Measurements from ENCODE around the gene LRP4.

Gene LRP4

GRCh38 chr11:46895821-46896220, 22.5 kb downstream of the LRP4 start:
- no peak for DNase-seq (ENCODE audit: low read depth, low spot score)

- DNase-seq (ENCODE audit: low read depth, low spot score): no peak
These were observed 23.4 kb downstream of the LRP4 start for GRCh38 chr11:46894961-46895360.

- no peak for DNase-seq (ENCODE audit: low read depth, low spot score)
These were observed 23.8 kb downstream of the LRP4 start for GRCh38 chr11:46894506-46894905.

GRCh38 chr11:46892838-46893237, 25.5 kb downstream of the LRP4 start:
- no peak for DNase-seq (ENCODE audit: low read depth, low spot score)

- no peak for DNase-seq (ENCODE audit: low read depth, low spot score)
These were observed 26.2 kb downstream of the LRP4 start for GRCh38 chr11:46892109-46892508.

DNA sequence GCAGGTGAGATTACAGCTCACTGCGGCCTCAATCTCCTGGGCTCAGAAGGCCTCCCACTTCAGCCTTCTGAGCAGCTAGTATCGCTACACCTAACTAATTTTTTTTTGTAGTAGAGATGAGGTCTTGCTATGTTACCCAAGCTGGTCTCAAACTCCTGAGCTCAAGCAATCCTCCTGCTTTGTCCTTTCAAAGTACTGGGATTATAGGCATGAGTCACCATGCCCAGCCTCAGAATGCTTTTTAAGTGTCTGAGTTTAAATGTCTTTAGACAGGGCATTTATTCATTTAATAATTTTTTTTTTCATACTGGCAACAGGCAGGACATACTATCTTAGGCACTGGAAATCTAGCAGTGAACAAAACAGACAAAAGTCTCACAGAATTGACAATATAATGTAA, 27.7 kb downstream of the LRP4 start:
- no peak for DNase-seq (ENCODE audit: low read depth, low spot score)

GRCh38 chr11:46889689-46890475, 28.5 kb downstream of the LRP4 start:
- peak; percentile 74 for DNase-seq (ENCODE audit: low read depth, low spot score)

DNA sequence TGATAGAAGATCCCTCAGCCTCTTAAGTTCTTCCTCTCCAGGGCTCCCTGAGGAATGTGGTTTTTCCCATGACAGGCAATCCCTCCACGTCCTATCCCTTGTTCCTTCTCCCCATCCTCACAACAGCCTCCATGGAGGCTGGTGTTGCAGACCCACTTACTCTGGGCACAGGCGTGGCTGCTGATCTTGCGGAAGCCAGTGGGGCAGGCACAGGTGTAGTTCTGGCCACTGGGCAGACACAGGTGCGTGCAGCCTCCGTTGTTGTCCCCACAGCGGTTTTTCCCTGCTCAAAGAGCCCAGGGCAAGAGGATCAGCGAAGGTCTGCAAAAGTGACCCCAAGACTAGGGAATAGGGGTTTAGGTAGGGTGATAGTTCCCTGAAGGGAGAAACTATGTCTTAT, 29.1 kb downstream of the LRP4 start:
- no peak for DNase-seq (ENCODE audit: low read depth, low spot score)

DNA sequence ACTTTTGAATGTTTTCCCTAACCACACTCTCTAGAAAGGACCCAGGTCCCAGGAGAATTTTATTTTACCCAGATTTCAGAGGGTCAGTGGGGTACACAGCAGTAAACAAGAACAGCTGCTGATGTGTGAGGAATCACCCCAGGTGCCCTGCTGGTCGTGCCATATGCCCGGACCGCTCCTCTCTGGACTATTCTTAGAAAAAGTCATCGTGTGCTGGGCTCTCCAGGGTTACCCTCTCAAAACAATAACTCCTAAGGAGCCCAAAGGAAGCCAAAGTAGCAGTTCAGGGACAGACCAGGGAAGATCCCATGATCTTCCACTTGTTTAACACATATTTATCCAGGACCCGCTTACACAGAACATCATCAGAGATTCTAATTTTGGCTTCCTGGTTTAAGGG, 29.7 kb downstream of the LRP4 start:
- DNase-seq (ENCODE audit: low read depth, low spot score): no peak

GRCh38 chr11:46886211-46886610, 32.1 kb downstream of the LRP4 start:
- no peak for DNase-seq (ENCODE audit: low read depth, low spot score)

DNA sequence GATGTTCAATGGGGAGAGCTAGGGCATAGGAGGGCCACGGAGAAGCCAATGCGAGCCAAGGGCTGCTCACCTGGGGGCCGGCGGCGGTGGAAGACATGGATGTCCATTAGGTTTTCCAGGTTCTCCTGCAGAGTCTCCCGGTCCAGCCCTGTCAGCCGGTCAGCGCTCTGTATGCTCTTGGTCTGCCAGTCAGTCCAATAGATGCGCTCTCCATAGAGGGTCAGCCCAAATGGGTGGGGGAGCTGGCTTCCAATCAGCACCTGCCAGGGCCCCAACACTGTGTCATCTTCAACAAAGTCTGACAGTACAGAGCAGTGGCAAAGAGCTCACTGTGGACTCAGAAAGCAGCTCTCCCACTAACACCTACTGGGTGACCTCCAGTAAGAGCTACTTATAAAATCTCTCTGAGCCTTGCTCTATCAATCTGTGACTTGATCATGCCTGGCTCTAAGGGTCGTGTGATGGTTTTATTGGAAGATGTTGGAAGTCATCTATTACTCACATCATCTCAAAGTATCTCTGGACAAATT, 39.2 kb downstream of the LRP4 start:
- DNase-seq (ENCODE audit: low read depth, low spot score): no peak

DNA sequence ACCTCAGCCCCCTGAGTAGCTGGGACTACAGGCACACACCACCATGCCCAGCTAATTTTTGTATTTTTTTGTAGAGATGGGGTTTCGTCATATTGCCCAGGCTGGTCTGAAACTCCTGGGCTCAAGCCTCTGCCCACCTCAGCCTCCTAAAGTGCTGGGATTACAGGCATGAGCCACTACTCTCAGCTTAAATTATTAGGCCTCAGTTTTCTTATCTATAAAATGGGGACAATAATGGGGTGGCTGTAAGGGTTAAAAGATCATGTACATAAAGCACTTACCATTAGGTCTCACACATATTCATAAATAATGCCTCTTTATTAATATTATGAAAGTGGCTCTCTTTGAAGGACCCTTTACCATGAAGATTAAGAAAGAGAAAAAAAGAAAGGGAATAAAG, 40.8 kb downstream of the LRP4 start:
- DNase-seq (ENCODE audit: low read depth, low spot score): no peak

DNA sequence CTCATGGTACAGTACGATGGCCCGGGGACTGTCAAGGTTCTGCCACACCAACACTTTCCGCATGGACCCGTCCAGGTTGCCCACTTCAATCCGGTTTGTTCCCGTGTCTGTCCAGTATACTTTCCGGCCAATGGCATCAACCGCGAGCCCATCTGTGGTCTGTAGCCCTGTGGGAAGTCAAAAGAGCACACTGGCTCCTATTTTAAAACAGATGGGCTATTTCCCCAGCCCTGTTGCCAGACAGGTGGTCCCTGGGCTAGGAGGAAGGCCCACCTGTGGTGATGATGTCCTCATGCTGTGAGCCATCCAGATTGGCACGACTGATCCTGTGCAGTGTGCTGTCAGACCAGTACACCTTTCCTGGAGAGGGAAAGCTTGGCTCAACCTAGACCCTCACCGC, 41.9 kb downstream of the LRP4 start:
- no peak for DNase-seq (ENCODE audit: low read depth, low spot score)

DNA sequence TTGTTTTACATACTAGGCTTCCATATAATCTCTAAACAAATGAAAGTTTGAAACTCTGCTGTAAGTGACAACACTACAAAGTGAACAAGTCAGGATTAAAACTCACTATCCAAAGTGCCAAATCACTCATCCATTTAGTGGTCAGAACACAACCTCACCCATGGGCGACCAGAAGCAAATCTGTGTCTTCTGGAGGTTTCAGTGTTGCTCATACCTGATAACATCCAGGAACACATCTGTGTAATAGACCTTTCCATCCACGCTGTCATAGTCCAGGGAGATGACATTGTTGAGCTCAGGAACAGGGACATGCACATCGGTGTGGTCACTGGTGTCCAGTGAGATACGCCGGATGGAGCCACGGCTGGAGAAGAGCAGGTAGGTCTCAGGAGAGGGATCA, 43.8 kb downstream of the LRP4 start:
- DNase-seq (ENCODE audit: low read depth, low spot score): no peak

GRCh38 chr11:46868912-46869311, 49.4 kb downstream of the LRP4 start:
- no peak for DNase-seq (ENCODE audit: low read depth, low spot score)

DNA sequence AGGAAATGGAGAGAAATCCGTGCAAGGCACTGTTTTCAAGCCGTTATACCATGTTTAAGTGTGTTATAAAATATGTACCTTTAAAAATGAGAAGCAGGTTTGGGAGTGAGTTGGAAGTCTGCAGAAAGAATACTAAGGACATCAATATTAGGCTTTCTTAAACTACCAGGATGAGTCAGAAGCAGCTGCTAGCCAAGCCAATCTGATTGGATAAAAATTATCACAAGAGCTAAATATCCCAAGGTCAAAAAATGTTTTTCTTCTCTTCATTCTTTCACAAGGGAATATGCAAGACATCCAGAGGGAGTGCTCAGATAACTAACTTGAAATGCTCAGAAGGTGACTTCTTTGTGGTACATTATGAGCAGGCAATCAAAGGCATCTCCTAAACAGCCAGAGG, 53.0 kb downstream of the LRP4 start:
- no peak for DNase-seq (ENCODE audit: low read depth, low spot score)

GRCh38 chr11:46860218-46860617, 58.1 kb downstream of the LRP4 start:
- DNase-seq (ENCODE audit: low read depth, low spot score): no peak

DNA sequence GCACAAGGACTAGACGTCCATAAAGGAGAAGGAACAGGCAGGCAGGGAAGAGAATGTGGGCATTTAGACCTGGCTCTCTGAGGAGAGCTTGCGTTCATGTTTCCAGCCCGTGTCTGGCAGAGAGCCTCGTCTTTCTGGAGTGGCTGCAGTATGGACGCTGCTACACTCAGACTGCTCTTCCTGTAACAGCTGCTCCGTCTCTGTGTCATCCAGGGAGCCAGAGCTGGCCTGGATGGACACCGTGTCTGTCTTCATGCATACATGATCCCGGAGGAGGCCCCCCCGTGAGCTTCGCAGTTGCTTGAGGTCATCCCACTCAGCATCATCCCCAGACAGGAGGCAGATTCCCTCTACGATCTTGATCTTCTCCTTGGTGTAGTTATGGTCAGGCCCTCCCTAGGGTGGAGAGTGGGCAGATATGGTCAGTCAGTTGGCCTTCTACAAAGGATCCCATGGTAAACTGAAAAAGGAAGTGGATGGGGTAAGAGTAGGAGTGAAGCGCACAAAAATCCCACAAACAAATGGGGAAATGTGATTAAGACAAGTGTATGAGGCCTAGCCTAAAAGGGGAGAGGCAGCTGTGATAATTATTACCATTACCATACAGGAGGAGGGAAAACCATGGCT, 59.3 kb downstream of the LRP4 start:
- no peak for DNase-seq (ENCODE audit: low read depth, low spot score)

GRCh38 chr11:46857666-46858065, 60.7 kb downstream of the LRP4 start:
- DNase-seq (ENCODE audit: low read depth, low spot score): no peak

- DNase-seq (ENCODE audit: low read depth, low spot score): no peak
These were observed 61.6 kb downstream of the LRP4 start for GRCh38 chr11:46856605-46857343.

- DNase-seq (ENCODE audit: low read depth, low spot score): no peak
These were observed 62.5 kb downstream of the LRP4 start for GRCh38 chr11:46855863-46856262.

DNA sequence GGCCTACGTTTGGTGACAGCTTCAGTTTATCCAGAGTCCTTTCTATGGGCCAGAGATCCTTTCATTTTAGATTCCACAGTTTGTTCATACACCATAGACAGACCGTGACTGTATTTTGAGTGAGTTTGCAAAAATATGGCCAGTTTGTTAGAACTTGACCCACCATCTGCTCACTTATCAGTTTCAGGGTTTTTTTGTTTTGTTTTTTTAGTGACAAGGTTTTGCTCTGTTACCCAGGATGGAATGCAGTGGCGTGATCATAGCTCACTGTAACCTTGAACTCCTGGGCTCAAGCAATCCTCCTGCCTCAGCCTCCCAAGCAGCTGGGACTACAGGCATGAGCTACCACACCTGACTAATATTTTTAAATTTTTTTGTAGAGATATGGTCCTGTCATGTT, 63.2 kb downstream of the LRP4 start:
- DNase-seq (ENCODE audit: low read depth, low spot score): no peak

Measured in ELF-1 (cell line).